H1 (cell line): Measurements from ENCODE around the gene TDRD6.

ENCODE experiments used
- CBX8 ChIP-seq: fragments of 300-800, 300-1000 bp; sonication (generic); IDR thresholded peaks from 2 replicates; pipeline ENCODE4 v1.7.1; 2016; ENCODE audit warnings: low read depth, low read length, borderline replicate concordance
- EP300 ChIP-seq, 2 experiments: IDR thresholded peaks; 1 replicate in 1 of 2; 2 replicates in 1 of 2; pipeline ENCODE4 v1.6.1; 2011 to 2012; ENCODE audit warnings: low read depth in 2 of 2, low read length in 2 of 2, mild to moderate bottlenecking in 2 of 2, borderline replicate concordance in 1 of 2, inconsistent platforms in 1 of 2, moderate library complexity in 1 of 2
- POLR2A ChIP-seq, 2 experiments: IDR thresholded peaks; 1 replicate in 1 of 2; 2 replicates in 1 of 2; pipeline ENCODE4 v1.6.1; 2011; ENCODE audit warnings: low read depth in 2 of 2, low read length in 2 of 2, mild to moderate bottlenecking in 2 of 2; ENCODE audit errors: control extremely low read depth in 1 of 2
- POLR2AphosphoS5 ChIP-seq: IDR thresholded peaks from 2 replicates; pipeline ENCODE4 v1.6.1; 2011; ENCODE audit warnings: low read depth, low read length
- SIN3A ChIP-seq, 2 experiments: IDR thresholded peaks in 1 of 2; conservative IDR thresholded peaks in 1 of 2; 2 replicates each; pipeline ENCODE4 v1.6.1; 2011 to 2012; ENCODE audit warnings: low read length in 2 of 2, improper control_type of control experiment in 1 of 2, low read depth in 1 of 2, mild to moderate bottlenecking in 1 of 2
- TAF7 ChIP-seq: optimal IDR thresholded peaks from 2 replicates; pipeline ENCODE3; 2011; ENCODE audit warnings: low read depth, mild to moderate bottlenecking, inconsistent platforms, low read length, moderate library complexity, borderline replicate concordance
- YY1 ChIP-seq: IDR thresholded peaks from 2 replicates; pipeline ENCODE4 v1.6.1; 2011; ENCODE audit warnings: low read depth, mild to moderate bottlenecking, low read length
- ZNF274 ChIP-seq: IDR thresholded peaks from 2 replicates; pipeline ENCODE4 v1.7.0; 2012; ENCODE audit warnings: low read length, borderline replicate concordance; ENCODE audit errors: extremely low read depth
- TF ChIP-seq, protein P1 (sequence below), 3 experiments: IDR thresholded peaks; 1 replicate in 2 of 3; 2 replicates in 1 of 3; pipeline versions ENCODE4 v1.5.1 to v1.6.1; 2011; ENCODE audit warnings: low read length in 3 of 3, mild to moderate bottlenecking in 3 of 3, inconsistent platforms in 2 of 3, low read depth in 1 of 3, moderate library complexity in 1 of 3; ENCODE audit not compliant: insufficient read depth in 1 of 3; ENCODE audit errors: control extremely low read depth in 1 of 3

DNA sequence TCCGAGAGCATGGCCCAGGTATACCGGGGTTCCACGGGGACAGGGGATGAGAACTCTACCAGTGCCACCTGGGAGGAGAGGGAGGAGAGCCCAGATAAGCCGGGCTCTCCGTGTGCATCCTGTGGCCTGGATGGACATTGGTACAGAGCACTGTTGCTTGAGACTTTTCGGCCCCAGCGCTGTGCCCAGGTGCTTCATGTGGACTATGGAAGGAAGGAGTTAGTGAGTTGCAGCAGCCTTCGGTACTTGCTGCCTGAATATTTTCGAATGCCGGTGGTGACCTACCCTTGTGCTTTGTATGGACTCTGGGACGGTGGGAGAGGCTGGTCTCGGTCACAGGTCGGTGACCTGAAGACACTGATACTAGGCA lies 1.3 kb downstream of the TDRD6 start:
- TF ChIP-seq SIN3A (conservative IDR thresholded peaks at IDR 0.05 in 1 of 2, IDR thresholded peaks at IDR 0.05 in 1 of 2; ENCODE audit: low read depth in 1 of 2, low read length in 2 of 2), result no peak
- TF ChIP-seq, protein P1, sequence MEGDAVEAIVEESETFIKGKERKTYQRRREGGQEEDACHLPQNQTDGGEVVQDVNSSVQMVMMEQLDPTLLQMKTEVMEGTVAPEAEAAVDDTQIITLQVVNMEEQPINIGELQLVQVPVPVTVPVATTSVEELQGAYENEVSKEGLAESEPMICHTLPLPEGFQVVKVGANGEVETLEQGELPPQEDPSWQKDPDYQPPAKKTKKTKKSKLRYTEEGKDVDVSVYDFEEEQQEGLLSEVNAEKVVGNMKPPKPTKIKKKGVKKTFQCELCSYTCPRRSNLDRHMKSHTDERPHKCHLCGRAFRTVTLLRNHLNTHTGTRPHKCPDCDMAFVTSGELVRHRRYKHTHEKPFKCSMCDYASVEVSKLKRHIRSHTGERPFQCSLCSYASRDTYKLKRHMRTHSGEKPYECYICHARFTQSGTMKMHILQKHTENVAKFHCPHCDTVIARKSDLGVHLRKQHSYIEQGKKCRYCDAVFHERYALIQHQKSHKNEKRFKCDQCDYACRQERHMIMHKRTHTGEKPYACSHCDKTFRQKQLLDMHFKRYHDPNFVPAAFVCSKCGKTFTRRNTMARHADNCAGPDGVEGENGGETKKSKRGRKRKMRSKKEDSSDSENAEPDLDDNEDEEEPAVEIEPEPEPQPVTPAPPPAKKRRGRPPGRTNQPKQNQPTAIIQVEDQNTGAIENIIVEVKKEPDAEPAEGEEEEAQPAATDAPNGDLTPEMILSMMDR (IDR thresholded peaks at IDR 0.05; ENCODE audit: control extremely low read depth in 1 of 3, insufficient read depth in 1 of 3, low read depth in 1 of 3, low read length in 3 of 3), result no peak
- TF ChIP-seq POLR2A (IDR thresholded peaks at IDR 0.05; ENCODE audit: control extremely low read depth in 1 of 2, low read depth in 2 of 2, low read length in 2 of 2), result no peak
- no peak for TF ChIP-seq TAF7
- TF ChIP-seq YY1, result no peak
- TF ChIP-seq CBX8, result no peak
- TF ChIP-seq POLR2AphosphoS5, result no peak
- no peak for TF ChIP-seq EP300 (IDR thresholded peaks at IDR 0.05; ENCODE audit: borderline replicate concordance in 1 of 2, low read depth in 2 of 2, low read length in 2 of 2)
- TF ChIP-seq ZNF274, result no peak
